A549 treated with CpdA at 1 μM for 4 hours (cell line): ENCODE data around the gene CCDC43. TPM values are rescaled to one million over a fixed set of nuclear protein-coding genes. Genes with fewer than 3 reads are reported as not detected.

Source experiments
- total RNA-seq: library from RNA; stranded (reverse); fragments of 200-300 nt; extraction: Qiagen RNA extraction; gene quantifications from 5 replicates; pipeline ENCODE4 v1.2.3, GENCODE V29; 2022; ENCODE audit warnings: low read depth

Gene CCDC43, protein sequence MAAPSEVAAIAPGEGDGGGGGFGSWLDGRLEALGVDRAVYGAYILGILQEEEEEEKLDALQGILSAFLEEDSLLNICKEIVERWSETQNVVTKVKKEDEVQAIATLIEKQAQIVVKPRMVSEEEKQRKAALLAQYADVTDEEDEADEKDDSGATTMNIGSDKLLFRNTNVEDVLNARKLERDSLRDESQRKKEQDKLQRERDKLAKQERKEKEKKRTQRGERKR
- total RNA-seq: 25.4 to 44.0 TPM (median 29.1 TPM) in 5 replicates

DNA sequence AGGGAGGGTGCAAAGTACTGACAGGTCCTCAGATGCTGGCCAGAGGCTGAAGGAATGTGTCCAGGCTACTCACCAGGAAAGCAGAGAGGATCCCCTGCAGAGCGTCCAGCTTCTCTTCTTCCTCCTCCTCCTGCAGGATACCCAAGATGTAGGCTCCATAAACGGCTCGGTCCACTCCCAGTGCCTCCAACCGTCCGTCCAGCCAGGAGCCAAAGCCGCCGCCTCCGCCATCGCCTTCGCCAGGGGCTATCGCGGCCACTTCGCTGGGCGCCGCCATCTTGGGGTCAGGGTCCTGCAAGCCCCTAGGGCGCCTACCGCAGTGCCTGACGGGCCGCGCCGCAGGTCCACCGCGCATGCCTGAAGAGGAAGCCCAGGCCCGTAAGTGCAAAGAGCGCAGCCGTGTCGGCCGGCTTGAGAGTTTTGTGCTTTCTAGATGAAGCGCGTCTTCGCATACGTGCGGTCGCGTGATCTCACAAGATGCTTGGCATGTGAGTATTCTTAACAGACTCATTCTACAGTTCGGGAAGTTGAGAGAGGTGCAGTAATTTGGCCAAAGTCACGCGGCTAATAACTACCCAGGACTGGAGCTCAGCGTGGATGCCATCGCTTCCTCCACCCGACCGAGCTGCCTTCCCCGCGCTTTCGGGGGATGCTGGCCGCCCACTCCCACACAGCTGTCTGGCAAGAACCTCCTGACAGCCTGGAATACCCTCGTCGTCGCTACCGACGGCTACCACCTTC lies at the start of gene CCDC43:
CCDC43 (minus strand) TSS at position 300 of the 741 bp plus-strand sequence; CDS start at position 277, 23 bp downstream.

DNA sequence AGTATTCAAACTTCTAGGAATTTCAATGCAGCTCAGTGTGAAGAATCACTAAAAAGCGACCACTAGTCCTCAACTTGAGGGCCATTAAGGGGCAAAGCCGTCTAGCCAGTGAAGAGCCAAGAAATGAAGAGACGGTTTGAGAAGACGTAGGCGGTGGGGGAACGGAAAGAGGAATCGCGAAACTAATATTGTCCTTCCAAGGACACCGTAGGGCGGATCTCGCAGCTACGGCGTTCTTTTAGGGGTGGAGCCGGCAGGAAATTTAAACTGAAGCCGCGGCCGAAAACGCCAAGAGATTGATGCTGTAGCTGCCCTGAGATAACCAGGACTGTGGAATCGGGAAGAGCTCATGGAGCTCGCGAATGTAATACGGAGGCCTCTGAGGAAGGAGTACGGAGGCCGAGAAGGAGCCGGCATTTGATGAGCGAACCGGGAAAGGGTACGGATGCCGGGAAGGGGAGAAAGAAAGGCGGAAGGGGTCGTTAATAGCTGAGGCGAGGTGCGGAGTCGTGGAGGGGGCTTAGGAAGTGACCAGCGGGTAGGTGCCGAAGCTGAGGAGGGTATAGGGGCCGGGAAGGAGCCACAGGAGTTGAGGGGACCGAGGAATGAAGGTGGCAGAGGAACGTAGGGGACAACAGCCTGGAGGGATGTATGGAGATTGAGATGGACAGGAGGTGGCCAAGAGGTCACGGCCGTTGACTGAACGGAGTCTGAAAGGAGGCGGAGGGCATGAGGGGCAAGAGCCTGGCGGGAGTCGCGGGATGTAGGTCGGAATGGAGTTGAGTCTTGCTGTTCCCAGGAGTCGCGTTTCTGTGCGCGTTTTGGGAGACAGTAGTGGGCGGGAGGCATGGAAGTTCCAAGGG lies 19.1 kb upstream of the CCDC43 start, which contains the start of gene DBF4B:
DBF4B (plus strand) TSS at position 265 of the 863 bp plus-strand sequence; CDS start at position 421, 156 bp downstream.

DNA sequence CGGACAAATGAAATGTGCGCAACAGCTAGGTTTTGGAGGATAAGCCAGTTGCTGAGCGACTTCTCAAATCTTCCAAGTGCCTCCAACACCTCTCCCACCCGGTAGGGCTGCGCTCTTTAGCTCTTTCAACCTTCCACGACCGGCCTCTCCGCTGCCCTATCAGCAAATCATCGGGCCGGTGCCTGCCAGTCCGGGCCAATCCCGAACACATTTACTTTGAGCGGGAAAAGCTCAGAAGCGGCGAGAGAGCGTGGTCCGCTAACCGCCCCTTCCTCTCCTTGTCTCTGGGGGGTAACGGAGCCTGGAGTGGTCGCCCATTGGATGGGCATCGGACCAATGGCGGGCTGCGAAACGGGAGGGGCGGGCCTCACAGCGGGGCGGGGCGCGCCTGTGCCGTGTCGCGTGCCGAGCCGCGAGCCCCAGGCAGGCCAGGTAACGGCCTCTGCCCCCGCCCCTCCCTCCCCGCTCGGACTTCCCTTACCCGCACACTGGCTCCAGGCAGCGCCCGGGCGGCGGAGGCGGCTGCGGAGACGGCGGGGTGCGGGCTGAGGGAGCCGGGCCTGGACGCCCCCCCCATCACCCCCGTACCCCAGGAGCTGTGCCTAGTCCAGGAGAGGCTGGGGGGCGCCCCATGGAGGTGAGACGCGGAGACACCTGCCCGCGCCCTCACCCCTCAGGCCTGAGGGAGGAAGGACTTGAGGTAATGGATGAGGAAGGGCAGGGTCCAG lies 33.4 kb downstream of the CCDC43 start, which contains the start of gene MEIOC:
MEIOC (plus strand) TSS at position 486 of the 728 bp plus-strand sequence; CDS start at position 632, 146 bp downstream.

Other genes with a start within 250 kb of the CCDC43 start
- gene GPATCH8, start 186.4 kb downstream of the CCDC43 start, total RNA-seq: 17.9 to 23.8 TPM (median 20.7 TPM) in 5 replicates
- gene FZD2, start 132.3 kb downstream of the CCDC43 start, total RNA-seq: 27.4 to 44.8 TPM (median 41.2 TPM) in 5 replicates
- 1.7 to 3.6 TPM (median 2.6 TPM) in 5 replicates for gene MEIOC, start 33.3 kb downstream of the CCDC43 start, total RNA-seq
- 25.9 to 31.9 TPM (median 29.8 TPM) in 5 replicates for gene DBF4B, start 18.9 kb upstream of the CCDC43 start, total RNA-seq
- gene ADAM11, start 69.2 kb upstream of the CCDC43 start, total RNA-seq: 1.7 to 2.1 TPM (median 1.9 TPM) in 5 replicates
- 30.8 to 42.4 TPM (median 36.4 TPM) in 5 replicates for gene GJC1, start 140.5 kb upstream of the CCDC43 start, total RNA-seq
- not detected in 5 replicates for gene HIGD1B, start 158.1 kb upstream of the CCDC43 start, total RNA-seq
- gene EFTUD2, start 209.7 kb upstream of the CCDC43 start, total RNA-seq: 153 to 208 TPM (median 162 TPM) in 5 replicates
- 0.39 to 2.0 TPM (median 1.0 TPM) in 5 replicates for gene GFAP, start 225.7 kb upstream of the CCDC43 start, total RNA-seq